H1 (cell line): ENCODE measurements around the gene MRFAP1. TPM values are rescaled to one million over a fixed set of nuclear protein-coding genes. Genes with fewer than 3 reads are reported as not detected.

Experiments used
- CTCF ChIA-PET: fragments of 300-600 bp; sonication (Branson Sonifier 250); formaldehyde crosslinking; loops from one replicate; lab custom pipeline; 2021; ENCODE audit not compliant: partially characterized antibody; lab: Charles Lee
- POLR2A ChIA-PET: fragments of 300-600 bp; sonication (Branson Sonifier 250); formaldehyde crosslinking; loops from one replicate; lab custom pipeline; 2021; ENCODE audit warnings: inconsistent platforms; ENCODE audit not compliant: partially characterized antibody; lab: Charles Lee
- DNase-seq, 2 experiments: peaks; one replicate each; pipeline versions ENCODE4 v3.0.0 to v3.0.0-alpha.2; 2010 to 2022; ENCODE audit warnings: low spot score in 2 of 2, low read depth in 1 of 2, mixed read lengths in 1 of 2
- FAIRE-seq: peaks from 2 replicates; lab custom pipeline; 2011; peaks lifted over from hg19 to GRCh38; lab: Jason Lieb, UNC
- H2AFZ ChIP-seq: 2 replicates; pipeline ENCODE4 v1.8.1; 2012; ENCODE audit warnings: low read length, inconsistent platforms
- H2AK5ac ChIP-seq: 2 replicates; pipeline ENCODE4 v1.6.1; 2013; ENCODE audit warnings: low read depth, low read length
- H2BK120ac ChIP-seq: replicated peaks from 2 replicates; pipeline ENCODE3; 2013; ENCODE audit warnings: low read depth, low read length, inconsistent platforms
- H2BK12ac ChIP-seq: 2 replicates; pipeline ENCODE4 v1.6.1; 2013; ENCODE audit warnings: low read depth, low read length
- H2BK15ac ChIP-seq: 2 replicates; pipeline ENCODE4 v1.6.1; 2013; ENCODE audit warnings: low read length
- H2BK20ac ChIP-seq: 2 replicates; pipeline ENCODE4 v1.6.1; 2013; ENCODE audit warnings: low read length
- H2BK5ac ChIP-seq: 2 replicates; pipeline ENCODE4 v1.6.1; 2013; ENCODE audit warnings: low read depth, low read length
- H3K14ac ChIP-seq: 2 replicates; pipeline ENCODE4 v1.6.1; 2013; ENCODE audit warnings: inconsistent platforms; ENCODE audit not compliant: insufficient read length
- H3K18ac ChIP-seq: 2 replicates; pipeline ENCODE4 v1.6.1; 2013; ENCODE audit warnings: low read length; ENCODE audit errors: extremely low read depth
- H3K23ac ChIP-seq: 2 replicates; pipeline ENCODE4 v1.6.1; 2013; ENCODE audit warnings: inconsistent platforms; ENCODE audit not compliant: insufficient read length
- H3K23me2 ChIP-seq: 2 replicates; pipeline ENCODE4 v1.6.1; 2013; ENCODE audit warnings: low read depth, low read length
- H3K27ac ChIP-seq: 2 replicates; pipeline ENCODE4 v1.6.1; 2011; ENCODE audit warnings: low read depth, low read length, inconsistent platforms
- H3K27me3 ChIP-seq, 4 experiments: replicated peaks in 1 of 4; 1 replicate in 1 of 4; 2 replicates in 3 of 4; pipeline versions ENCODE4 v1.6.1 to v1.8.1; 2011 to 2013; ENCODE audit warnings: low read length in 3 of 4, mild to moderate bottlenecking in 3 of 4, inconsistent platforms in 2 of 4, mixed read lengths in 2 of 4, moderate library complexity in 1 of 4; ENCODE audit not compliant: control insufficient read depth in 3 of 4, insufficient read depth in 3 of 4; ENCODE audit errors: extremely low read depth in 1 of 4
- H3K36me3 ChIP-seq, 4 experiments: 2 replicates each; pipeline versions ENCODE4 v1.6.1 to v1.8.1; 2011 to 2013; ENCODE audit warnings: mild to moderate bottlenecking in 4 of 4, low read length in 3 of 4, moderate library complexity in 2 of 4, control low read depth in 1 of 4, inconsistent platforms in 1 of 4; ENCODE audit not compliant: insufficient read depth in 4 of 4, control insufficient read depth in 2 of 4
- H3K4ac ChIP-seq: replicated peaks from 2 replicates; pipeline ENCODE3; 2013; ENCODE audit warnings: low read length, low read depth, mixed read lengths, inconsistent platforms; ENCODE audit not compliant: insufficient read length
- H3K4me1 ChIP-seq, 4 experiments: replicated peaks in 1 of 4; 1 replicate in 1 of 4; 2 replicates in 3 of 4; pipeline versions ENCODE4 v1.6.1 to v1.8.1; 2011 to 2013; ENCODE audit warnings: low read length in 3 of 4, inconsistent platforms in 2 of 4, mixed read lengths in 1 of 4; ENCODE audit not compliant: insufficient read depth in 4 of 4, control insufficient read depth in 3 of 4
- H3K4me2 ChIP-seq, 2 experiments: 2 replicates each; pipeline versions ENCODE4 v1.6.1 to v1.8.1; 2011 to 2013; ENCODE audit warnings: low read depth in 2 of 2, low read length in 2 of 2, control low read depth in 1 of 2, inconsistent platforms in 1 of 2, mild to moderate bottlenecking in 1 of 2; ENCODE audit not compliant: insufficient read depth in 1 of 2
- H3K4me3 ChIP-seq, 4 experiments: fragments of 200-600, 300-600 bp in 1 of 4; sonication (generic), shearing (Covaris generic), sonication (Bioruptor Twin) in 1 of 4; 2 replicates each; pipeline versions ENCODE4 v1.5.1 to v1.8.1; 2011 to 2016; ENCODE audit warnings: low read length in 4 of 4, low read depth in 3 of 4, control low read depth in 2 of 4, inconsistent platforms in 2 of 4, mild to moderate bottlenecking in 2 of 4, mixed read lengths in 1 of 4, moderate library complexity in 1 of 4; ENCODE audit not compliant: insufficient read depth in 2 of 4; ENCODE audit errors: extremely low read depth in 1 of 4
- H3K56ac ChIP-seq: replicated peaks from 2 replicates; pipeline ENCODE3; 2013; ENCODE audit warnings: low read depth, mild to moderate bottlenecking, mixed read lengths, low read length, inconsistent platforms; ENCODE audit not compliant: insufficient read length
- H3K79me1 ChIP-seq: 2 replicates; pipeline ENCODE4 v1.6.1; 2013; ENCODE audit warnings: low read depth, low read length, control low read depth
- H3K79me2 ChIP-seq, 2 experiments: 2 replicates each; pipeline versions ENCODE4 v1.6.1 to v1.8.1; 2012 to 2013; ENCODE audit warnings: low read length in 2 of 2, mild to moderate bottlenecking in 2 of 2, inconsistent platforms in 1 of 2; ENCODE audit not compliant: insufficient read depth in 2 of 2, control insufficient read depth in 1 of 2
- H3K9ac ChIP-seq, 4 experiments: replicated peaks in 1 of 4; 1 replicate in 1 of 4; 2 replicates in 3 of 4; pipeline versions ENCODE4 v1.6.1 to v1.8.1; 2011 to 2013; ENCODE audit warnings: low read depth in 3 of 4, low read length in 3 of 4, control low read depth in 2 of 4, mild to moderate bottlenecking in 2 of 4, moderate library complexity in 2 of 4, inconsistent platforms in 1 of 4; ENCODE audit errors: extremely low read depth in 1 of 4
- H3K9me3 ChIP-seq, 2 experiments: 2 replicates each; pipeline versions ENCODE4 v1.6.1 to v1.8.1; 2012 to 2013; ENCODE audit warnings: mild to moderate bottlenecking in 2 of 2, moderate library complexity in 2 of 2, control low read depth in 1 of 2, inconsistent platforms in 1 of 2, low read depth in 1 of 2, low read length in 1 of 2, mixed read lengths in 1 of 2; ENCODE audit not compliant: insufficient read depth in 2 of 2
- H4K20me1 ChIP-seq, 2 experiments: replicated peaks in 1 of 2; 2 replicates each; pipeline versions ENCODE3 to v1.8.1; 2011 to 2013; ENCODE audit warnings: inconsistent platforms in 2 of 2, low read length in 2 of 2, mild to moderate bottlenecking in 1 of 2; ENCODE audit not compliant: insufficient read depth in 2 of 2, control insufficient read depth in 1 of 2
- H4K5ac ChIP-seq: 2 replicates; pipeline ENCODE4 v1.6.1; 2013; ENCODE audit warnings: low read length, low read depth, mixed read lengths, inconsistent platforms; ENCODE audit not compliant: insufficient read length
- H4K8ac ChIP-seq: 2 replicates; pipeline ENCODE4 v1.8.0; 2013; ENCODE audit warnings: mild to moderate bottlenecking, moderate library complexity, low read length, inconsistent platforms; ENCODE audit not compliant: insufficient read depth; ENCODE audit errors: extremely low read depth
- H4K91ac ChIP-seq: replicated peaks from 2 replicates; pipeline ENCODE3; 2013; ENCODE audit warnings: low read length, mixed read lengths, inconsistent platforms; ENCODE audit not compliant: insufficient read length
- BCL11A ChIP-seq, 2 experiments: IDR thresholded peaks; one replicate each; pipeline ENCODE4 v1.6.1; 2011; ENCODE audit warnings: low read depth in 2 of 2, low read length in 2 of 2, mild to moderate bottlenecking in 2 of 2
- HDAC6 ChIP-seq: IDR thresholded peaks from one replicate; pipeline ENCODE4 v1.7.1; 2012; ENCODE audit warnings: low read depth, mild to moderate bottlenecking, inconsistent platforms, low read length, moderate library complexity
- MAFK ChIP-seq: IDR thresholded peaks from 2 replicates; pipeline ENCODE4 v1.6.1; 2012; ENCODE audit warnings: low read depth, mild to moderate bottlenecking, improper control_type of control experiment, low read length
- NRF1 ChIP-seq: IDR thresholded peaks from 2 replicates; pipeline ENCODE4 v1.6.1; 2011; ENCODE audit warnings: mild to moderate bottlenecking, low read depth, low read length, improper control_type of control experiment
- SIX5 ChIP-seq: IDR thresholded peaks from 2 replicates; pipeline ENCODE4 v1.6.1; 2011; ENCODE audit warnings: mild to moderate bottlenecking, low read depth, low read length
- TCF12 ChIP-seq: IDR thresholded peaks from 2 replicates; pipeline ENCODE4 v1.6.1; 2011; ENCODE audit warnings: low read depth, mild to moderate bottlenecking, low read length
- WGBS, 2 experiments: shearing (Covaris generic) in 1 of 2; methylation state at CpG; one replicate each; pipeline versions ENCODE4 v1.1.6 to v1.1.7; 2013 to 2015; ENCODE audit warnings: low lambda C conversion rate in 2 of 2, mixed read lengths in 2 of 2, inconsistent platforms in 1 of 2, low coverage in 1 of 2, missing lambda C conversion rate in 1 of 2; ENCODE audit not compliant: insufficient replicate concordance in 2 of 2, insufficient coverage in 1 of 2, insufficient read length in 1 of 2; ENCODE audit errors: extremely low coverage in 1 of 2, missing lambda C conversion rate in 1 of 2; 5-methylcytosine and 5-hydroxymethylcytosine counted together
- polyA plus RNA-seq, 7 experiments: library from polyadenylated mRNA; depleted of rRNA in 3 of 7; stranded (reverse) in 5 of 7; unstranded in 2 of 7; fragments of >200 nt in 5 of 7; fragments of 200-250 nt in 2 of 7; gene quantifications; 1 replicate in 5 of 7; 2 replicates in 1 of 7; 4 replicates in 1 of 7; pipeline versions ENCODE4 v1.2.1 to v1.2.3, GENCODE V29; 2011 to 2013; ENCODE audit warnings: missing spikeins in 2 of 7, mixed read lengths in 2 of 7
- total RNA-seq: library from RNA; stranded (reverse); fragmentation: NEBNext Ultra II Directional; extraction: Animal tissue kit (Norgen Biotek cat#: 25700); gene quantifications from 2 replicates; pipeline ENCODE4 v1.2.1, GENCODE V29; 2021
- TF ChIP-seq, protein P1 (sequence below): IDR thresholded peaks from 2 replicates; pipeline ENCODE4 v1.6.1; 2011; ENCODE audit warnings: low read length, improper control_type of control experiment

MRFAP1 gene
- total and polyA plus RNA-seq, 2 of the 8 experiments (the other 6 are each of a cell fraction or from before 2014, with no cell fraction given) = 108 to 307 TPM

DNA sequence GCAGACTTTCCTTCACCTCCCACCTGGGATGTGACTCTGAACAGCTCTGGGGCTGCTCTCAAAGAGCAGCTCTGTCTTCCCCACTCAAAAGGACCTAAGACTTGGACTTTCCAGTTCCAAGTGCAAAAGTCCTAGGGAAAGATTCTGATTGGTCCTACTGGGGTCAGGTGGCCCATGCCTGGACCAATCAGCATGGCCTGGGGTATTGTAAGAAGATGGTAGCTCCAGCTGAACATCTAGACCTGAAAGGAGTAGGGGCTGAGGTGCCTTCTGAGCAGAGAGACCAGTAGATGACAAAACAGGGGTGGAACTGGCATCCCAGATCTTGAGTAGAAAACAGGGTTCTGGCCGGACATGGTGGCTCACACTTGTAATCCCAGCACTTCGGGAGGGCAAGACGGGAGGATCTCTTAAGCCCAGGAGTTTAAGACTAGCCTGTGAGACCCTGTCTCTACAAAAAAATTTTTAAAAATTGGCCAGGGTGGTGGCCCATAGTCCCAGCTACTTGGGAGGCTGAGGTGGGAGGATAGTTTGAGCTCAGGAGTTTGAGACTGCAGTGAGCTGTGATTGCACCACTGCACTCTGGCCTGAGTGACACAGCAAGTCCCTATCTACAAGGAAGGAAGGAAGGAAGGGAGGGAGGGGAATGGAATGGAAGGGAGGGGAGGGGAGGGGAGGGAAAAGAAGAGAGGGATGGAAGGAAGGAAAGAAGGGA, 27.4 kb upstream of the MRFAP1 start:
- no peak overlapping the region for H4K8ac ChIP-seq
- no peak overlapping the region for H2AFZ ChIP-seq
- FAIRE-seq = no peak
- no peak overlapping the region for H3K23ac ChIP-seq
- H3K23me2 ChIP-seq = no peaks in the 10 kb centered on the region; the same call in 1 of the 2 replicates
- H2BK120ac ChIP-seq = no peak overlapping the region
- ChIA-PET CTCF (interaction anchor here (0.9 to 1.4 kb wide), 5 partner anchors 15 to 363 kb away, joined by 3 to 4 read pairs (median 3); partner anchors contain the start of gene MRFAP1), POLR2A (interaction anchor here (0.8 to 1.6 kb wide), 3 partner anchors 15 to 70 kb away, joined by 3 to 5 read pairs (median 4); no protein-coding TSS in a partner anchor)
- no peak overlapping the region for H3K14ac ChIP-seq
- H3K27ac ChIP-seq = no peak overlapping the region
- no peaks in the 10 kb centered on the region for H3K9me3 ChIP-seq
- TF ChIP-seq SIX5 (no peak), NRF1 (no peak), BCL11A (IDR thresholded peaks at IDR 0.05; ENCODE audit: low read depth in 2 of 2, low read length in 2 of 2) (no peak), HDAC6 (no peak), MAFK (no peak), TCF12 (no peak)
- TF ChIP-seq, protein P1, sequence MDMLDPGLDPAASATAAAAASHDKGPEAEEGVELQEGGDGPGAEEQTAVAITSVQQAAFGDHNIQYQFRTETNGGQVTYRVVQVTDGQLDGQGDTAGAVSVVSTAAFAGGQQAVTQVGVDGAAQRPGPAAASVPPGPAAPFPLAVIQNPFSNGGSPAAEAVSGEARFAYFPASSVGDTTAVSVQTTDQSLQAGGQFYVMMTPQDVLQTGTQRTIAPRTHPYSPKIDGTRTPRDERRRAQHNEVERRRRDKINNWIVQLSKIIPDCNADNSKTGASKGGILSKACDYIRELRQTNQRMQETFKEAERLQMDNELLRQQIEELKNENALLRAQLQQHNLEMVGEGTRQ = 0 out of 2 replicates have a peak, but pooled peaks have one; percentile 47
- H2BK5ac ChIP-seq = no peak overlapping the region
- no peaks in the 10 kb centered on the region for H3K79me2 ChIP-seq
- no peak overlapping the region for H3K9ac ChIP-seq
- no peak overlapping the region for H2BK15ac ChIP-seq
- no peak overlapping the region for H2AK5ac ChIP-seq
- no peak overlapping the region for H3K56ac ChIP-seq
- peaks cover 0 to 3% of the 10 kb centered on the region in 2 experiments for H4K20me1 ChIP-seq
- no peak overlapping the region for H4K5ac ChIP-seq
- no peak overlapping the region for H2BK20ac ChIP-seq
- DNase-seq = no peak
- no peak overlapping the region for H3K4ac ChIP-seq
- H4K91ac ChIP-seq = no peak overlapping the region
- no peaks in the 10 kb centered on the region; a peak in 1 of 7 replicates for H3K4me1 ChIP-seq
- no peaks in the 10 kb centered on the region for H3K79me1 ChIP-seq
- H3K36me3 ChIP-seq = no peaks in the 10 kb centered on the region; a peak in 1 of 8 replicates
- no peak overlapping the region for H3K18ac ChIP-seq
- no peak overlapping the region for H3K4me2 ChIP-seq
- no peak overlapping the region for H3K4me3 ChIP-seq
- H3K27me3 ChIP-seq = no peaks in the 10 kb centered on the region
- H2BK12ac ChIP-seq = no peak overlapping the region
- 81% methylated on average over 3 of the region's 3 CpGs; no CpG with 5 or more reads in 1 of the 2 experiments for WGBS, 2 experiments
